ENCODE data around the gene SLMAP. TPM values are rescaled to one million over a fixed set of nuclear protein-coding genes. Genes with fewer than 3 reads are reported as not detected.

SLMAP gene
- polyA plus RNA-seq, 1 donor (not counting 4 experiments of a cell fraction or from before 2014, with no cell fraction given), result 58.0 TPM

DNA sequence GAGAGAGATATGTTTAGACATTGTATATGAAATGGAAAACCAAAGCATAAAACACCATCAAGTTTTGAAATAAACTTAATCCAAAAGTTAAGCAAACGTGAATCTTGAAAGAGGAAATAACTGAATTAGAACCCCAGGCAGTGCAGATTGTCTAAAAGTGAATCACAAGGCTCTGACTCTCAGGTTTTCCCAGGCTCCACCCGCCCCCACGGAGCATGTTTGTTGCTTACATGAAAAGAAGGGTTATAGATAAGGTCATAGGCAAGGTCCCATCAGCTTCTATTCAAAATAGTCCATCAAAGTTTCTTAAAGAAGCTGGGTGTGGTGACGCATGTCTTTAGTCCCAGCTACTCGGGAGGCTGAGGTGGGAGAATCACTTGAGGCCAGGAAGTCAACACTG lies 29.0 kb upstream of the SLMAP start:
- FAIRE-seq (peak; percentile 67), DNase-seq (ENCODE audit: low read depth, low spot score) (no peak)

DNA sequence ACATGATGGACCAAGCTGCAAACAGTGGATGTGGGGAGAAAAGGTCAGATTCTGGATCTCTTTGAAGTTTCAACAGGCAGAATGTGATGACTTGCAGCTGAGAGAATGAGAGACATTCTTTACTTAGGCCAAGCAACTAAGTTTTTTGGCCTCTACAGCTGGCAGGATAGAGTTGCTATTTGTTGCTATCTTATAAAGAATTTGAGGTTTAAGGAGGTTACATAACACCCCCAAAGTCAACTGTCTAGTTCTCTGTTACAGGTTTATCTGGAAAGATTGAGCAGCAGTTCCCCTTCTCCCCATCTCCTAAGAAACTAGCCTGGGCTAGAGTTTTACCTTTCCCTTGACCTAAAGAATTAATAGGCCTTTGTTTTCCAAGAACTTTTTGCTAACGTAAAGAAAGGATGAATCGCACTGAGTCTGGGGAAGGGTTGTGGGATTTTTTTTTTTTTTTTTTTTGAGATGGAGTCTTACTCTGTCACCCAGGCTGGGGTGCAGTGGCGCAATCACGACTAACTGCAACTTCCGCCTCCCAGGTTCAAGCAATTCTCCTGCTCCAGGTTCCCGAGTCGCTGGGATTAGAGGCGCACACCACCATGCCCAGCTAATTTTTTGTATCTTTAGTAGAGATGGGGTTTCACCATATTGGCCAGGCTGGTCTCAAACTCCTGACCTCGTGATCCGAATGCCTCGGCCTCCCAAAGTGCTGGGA lies 26.6 kb upstream of the SLMAP start:
- DNase-seq (ENCODE audit: low read depth, low spot score) (no peak), FAIRE-seq (peak; percentile 39)
- Histone ChIP-seq H3K36me3 (ENCODE audit: control insufficient read depth in 2 of 2, extremely low read depth in 1 of 2, insufficient read depth in 2 of 2, low read length in 2 of 2) (no peaks in the 10 kb centered on the region), H3K9ac (ENCODE audit: control insufficient read depth, extremely low read depth, insufficient read depth, low read length) (no peak overlapping the region), H3K27me3 (ENCODE audit: control insufficient read depth, extremely low read depth, insufficient read depth, low read length) (no peaks in the 10 kb centered on the region), H3K4me3 (ENCODE audit: control insufficient read depth in 2 of 3, extremely low read depth in 1 of 3, insufficient read depth in 2 of 3, low read depth in 1 of 3, low read length in 3 of 3) (no peak overlapping the region), H3K9me1 (ENCODE audit: control insufficient read depth, extremely low read depth, insufficient read depth, low read length) (no peaks in the 10 kb centered on the region), H2AFZ (ENCODE audit: control insufficient read depth, low read length) (peak overlapping the region; percentile 40), H3K79me2 (ENCODE audit: control insufficient read depth, insufficient read depth, low read length) (no peaks in the 10 kb centered on the region), H3K4me1 (ENCODE audit: control insufficient read depth, extremely low read depth, insufficient read depth, low read length) (peaks cover 18% of the 10 kb centered on the region), H4K20me1 (ENCODE audit: control insufficient read depth, extremely low read depth, insufficient read depth, low read length) (no peaks in the 10 kb centered on the region), H3K27ac (ENCODE audit: control insufficient read depth, insufficient read depth, low read length) (no peak overlapping the region), H3K4me2 (ENCODE audit: control insufficient read depth, extremely low read depth, insufficient read depth, low read depth, low read length) (no peak overlapping the region), H3K9me3 (ENCODE audit: control insufficient read depth, low read depth, low read length) (no peaks in the 10 kb centered on the region)
- TF ChIP-seq, protein P1, sequence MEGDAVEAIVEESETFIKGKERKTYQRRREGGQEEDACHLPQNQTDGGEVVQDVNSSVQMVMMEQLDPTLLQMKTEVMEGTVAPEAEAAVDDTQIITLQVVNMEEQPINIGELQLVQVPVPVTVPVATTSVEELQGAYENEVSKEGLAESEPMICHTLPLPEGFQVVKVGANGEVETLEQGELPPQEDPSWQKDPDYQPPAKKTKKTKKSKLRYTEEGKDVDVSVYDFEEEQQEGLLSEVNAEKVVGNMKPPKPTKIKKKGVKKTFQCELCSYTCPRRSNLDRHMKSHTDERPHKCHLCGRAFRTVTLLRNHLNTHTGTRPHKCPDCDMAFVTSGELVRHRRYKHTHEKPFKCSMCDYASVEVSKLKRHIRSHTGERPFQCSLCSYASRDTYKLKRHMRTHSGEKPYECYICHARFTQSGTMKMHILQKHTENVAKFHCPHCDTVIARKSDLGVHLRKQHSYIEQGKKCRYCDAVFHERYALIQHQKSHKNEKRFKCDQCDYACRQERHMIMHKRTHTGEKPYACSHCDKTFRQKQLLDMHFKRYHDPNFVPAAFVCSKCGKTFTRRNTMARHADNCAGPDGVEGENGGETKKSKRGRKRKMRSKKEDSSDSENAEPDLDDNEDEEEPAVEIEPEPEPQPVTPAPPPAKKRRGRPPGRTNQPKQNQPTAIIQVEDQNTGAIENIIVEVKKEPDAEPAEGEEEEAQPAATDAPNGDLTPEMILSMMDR (optimal IDR thresholded peaks at IDR 0.05 in 1 of 3, IDR thresholded peaks at IDR 0.05 in 1 of 3, conservative IDR thresholded peaks at IDR 0.05 in 1 of 3; ENCODE audit: extremely low read depth in 1 of 3, insufficient read depth in 2 of 3, low read length in 3 of 3), result no peak
- no peak for TF ChIP-seq EZH2 (IDR thresholded peaks at IDR 0.05; ENCODE audit: low read length)
- dilution Hi-C loops (cut with MboI; ENCODE audit: extremely low pct_ligation_motif_present, low sequenced_read_pairs), result no loop called here

More for the DNA sequence above, 29.0 kb upstream of the SLMAP start:
- H3K36me3 ChIP-seq (ENCODE audit: control insufficient read depth in 2 of 2, extremely low read depth in 1 of 2, insufficient read depth in 2 of 2, low read length in 2 of 2), result no peaks in the 10 kb centered on the region
- no peaks in the 10 kb centered on the region for H3K9me1 ChIP-seq (ENCODE audit: control insufficient read depth, extremely low read depth, insufficient read depth, low read length)
- TF ChIP-seq, protein P1 (optimal IDR thresholded peaks at IDR 0.05 in 1 of 3, IDR thresholded peaks at IDR 0.05 in 1 of 3, conservative IDR thresholded peaks at IDR 0.05 in 1 of 3; ENCODE audit: extremely low read depth in 1 of 3, insufficient read depth in 2 of 3, low read length in 3 of 3), result no peak
- TF ChIP-seq EZH2 (IDR thresholded peaks at IDR 0.05; ENCODE audit: low read length), result no peak
- no peaks in the 10 kb centered on the region for H4K20me1 ChIP-seq (ENCODE audit: control insufficient read depth, extremely low read depth, insufficient read depth, low read length)
- dilution Hi-C loops (cut with MboI; ENCODE audit: extremely low pct_ligation_motif_present, low sequenced_read_pairs), result no loop called here
- H3K79me2 ChIP-seq (ENCODE audit: control insufficient read depth, insufficient read depth, low read length), result no peaks in the 10 kb centered on the region
- H3K4me3 ChIP-seq (ENCODE audit: control insufficient read depth in 2 of 3, extremely low read depth in 1 of 3, insufficient read depth in 2 of 3, low read depth in 1 of 3, low read length in 3 of 3), result no peak overlapping the region
- no peak overlapping the region for H3K9ac ChIP-seq (ENCODE audit: control insufficient read depth, extremely low read depth, insufficient read depth, low read length)
- H2AFZ ChIP-seq (ENCODE audit: control insufficient read depth, low read length), result peak overlapping the region; percentile 21
- H3K4me1 ChIP-seq (ENCODE audit: control insufficient read depth, extremely low read depth, insufficient read depth, low read length), result peaks cover 13% of the 10 kb centered on the region
- H3K4me2 ChIP-seq (ENCODE audit: control insufficient read depth, extremely low read depth, insufficient read depth, low read depth, low read length), result no peak overlapping the region
- H3K9me3 ChIP-seq (ENCODE audit: control insufficient read depth, low read depth, low read length), result no peaks in the 10 kb centered on the region
- H3K27me3 ChIP-seq (ENCODE audit: control insufficient read depth, extremely low read depth, insufficient read depth, low read length), result no peaks in the 10 kb centered on the region
- H3K27ac ChIP-seq (ENCODE audit: control insufficient read depth, insufficient read depth, low read length), result no peak overlapping the region
